ENCODE measurements around the gene KCNIP1. TPM values are rescaled to one million over a fixed set of nuclear protein-coding genes. Genes with fewer than 3 reads are reported as not detected.

KCNIP1 gene
- total RNA-seq, 4 donors from 2014 or later = 1.2 to 2.7 TPM; not detected in 2

- intact Hi-C loops (cut with DNase I; ENCODE audit: low total_unique reads) (no loop called here), in situ Hi-C loops (cut with MboI; ENCODE audit: low pct_ligation_motif_present in 1 of 4, low pct_unique_long_range_greater_than_20kb in 1 of 4, low sequenced_read_pairs in 3 of 4) (loop anchor here in 3 of 4 donors (25.0 kb wide), 1 partner anchor 600 kb away; no protein-coding TSS in a partner anchor)
- no peaks in the 10 kb centered on the region for H3K9me3 ChIP-seq
- DNase-seq = no peak
- H3K27me3 ChIP-seq = no peaks in the 10 kb centered on the region
- no peak overlapping the region for H3K4me3 ChIP-seq
- no peaks in the 10 kb centered on the region for H3K36me3 ChIP-seq
- TF ChIP-seq POLR2AphosphoS5 (IDR thresholded peaks at IDR 0.05) = no peak
- TF ChIP-seq POLR2A (IDR thresholded peaks at IDR 0.05) = no peak
- no peak for TF ChIP-seq CTCF (IDR thresholded peaks at IDR 0.05)
- no peak for TF ChIP-seq EP300 (IDR thresholded peaks at IDR 0.05; ENCODE audit: low read depth)
- WGBS, 2 donors (ENCODE audit: low coverage in 1 of 2) = 65 to 73% methylated on average over 2 to 3 of the region's 3 CpGs
- no peak overlapping the region for H3K27ac ChIP-seq
- H3K4me1 ChIP-seq = no peaks in the 10 kb centered on the region
Observed at GRCh38 chr5:170736966-170737365, 233.1 kb downstream of the KCNIP1 start.

GRCh38 chr5:170737591-170737990 lies 233.8 kb downstream of the KCNIP1 start:
- H3K36me3 ChIP-seq = no peaks in the 10 kb centered on the region
- intact Hi-C loops (cut with DNase I; ENCODE audit: low total_unique reads) (no loop called here), in situ Hi-C loops (cut with MboI; ENCODE audit: low pct_ligation_motif_present in 1 of 4, low pct_unique_long_range_greater_than_20kb in 1 of 4, low sequenced_read_pairs in 3 of 4) (loop anchor here in 3 of 4 donors (25.0 kb wide), 1 partner anchor 600 kb away; no protein-coding TSS in a partner anchor)
- 78 to 92% methylated on average over 1 of the region's 1 CpG for WGBS, 2 donors (ENCODE audit: low coverage in 1 of 2)
- no peak overlapping the region for H3K27ac ChIP-seq
- no peak for TF ChIP-seq EP300 (IDR thresholded peaks at IDR 0.05; ENCODE audit: low read depth)
- TF ChIP-seq POLR2A (IDR thresholded peaks at IDR 0.05) = no peak
- no peak for TF ChIP-seq POLR2AphosphoS5 (IDR thresholded peaks at IDR 0.05)
- no peak for TF ChIP-seq CTCF (IDR thresholded peaks at IDR 0.05)
- no peaks in the 10 kb centered on the region for H3K4me1 ChIP-seq
- no peak overlapping the region for H3K4me3 ChIP-seq
- H3K9me3 ChIP-seq = no peaks in the 10 kb centered on the region
- no peak for DNase-seq
- no peaks in the 10 kb centered on the region for H3K27me3 ChIP-seq

GRCh38 chr5:170738840-170739239 lies 235.0 kb downstream of the KCNIP1 start:
- no peak overlapping the region for H3K27ac ChIP-seq
- TF ChIP-seq EP300 (IDR thresholded peaks at IDR 0.05; ENCODE audit: low read depth) (no peak), POLR2A (IDR thresholded peaks at IDR 0.05) (no peak), CTCF (IDR thresholded peaks at IDR 0.05) (no peak), POLR2AphosphoS5 (IDR thresholded peaks at IDR 0.05) (no peak)
- no peaks in the 10 kb centered on the region for H3K9me3 ChIP-seq
- no peak for DNase-seq
- peaks cover 2% of the 10 kb centered on the region for H3K27me3 ChIP-seq
- WGBS, 2 donors (ENCODE audit: low coverage in 1 of 2) = 50 to 69% methylated on average over 2 to 3 of the region's 3 CpGs
- in situ Hi-C loops (cut with MboI; ENCODE audit: low pct_ligation_motif_present in 1 of 4, low pct_unique_long_range_greater_than_20kb in 1 of 4, low sequenced_read_pairs in 3 of 4) (loop anchor here in 3 of 4 donors (25.0 kb wide), 1 partner anchor 598 kb away; no protein-coding TSS in a partner anchor), intact Hi-C loops (cut with DNase I; ENCODE audit: low total_unique reads) (no loop called here)
- no peaks in the 10 kb centered on the region for H3K4me1 ChIP-seq
- no peaks in the 10 kb centered on the region for H3K36me3 ChIP-seq
- no peak overlapping the region for H3K4me3 ChIP-seq

GRCh38 chr5:170739446-170739845 lies 235.6 kb downstream of the KCNIP1 start:
- peaks cover 8% of the 10 kb centered on the region for H3K27me3 ChIP-seq
- H3K36me3 ChIP-seq = no peaks in the 10 kb centered on the region
- intact Hi-C loops (cut with DNase I; ENCODE audit: low total_unique reads) = no loop called here
- H3K4me3 ChIP-seq = no peak overlapping the region
- in situ Hi-C loops (cut with MboI; ENCODE audit: low pct_ligation_motif_present in 1 of 4, low pct_unique_long_range_greater_than_20kb in 1 of 4, low sequenced_read_pairs in 3 of 4) = loop anchor here in 3 of 4 donors (25.0 kb wide), 1 partner anchor 598 kb away; no protein-coding TSS in a partner anchor
- WGBS, 2 donors (ENCODE audit: low coverage in 1 of 2) = 80 to 87% methylated on average over 1 to 4 of the region's 4 CpGs
- peaks cover 4 to 5% (median 4%) of the 10 kb centered on the region in 4 donors for H3K4me1 ChIP-seq
- H3K27ac ChIP-seq = no peak overlapping the region
- DNase-seq = no peak
- H3K9me3 ChIP-seq = no peaks in the 10 kb centered on the region
- TF ChIP-seq POLR2A (IDR thresholded peaks at IDR 0.05) = no peak
- TF ChIP-seq CTCF (IDR thresholded peaks at IDR 0.05) = no peak
- no peak for TF ChIP-seq EP300 (IDR thresholded peaks at IDR 0.05; ENCODE audit: low read depth)
- TF ChIP-seq POLR2AphosphoS5 (IDR thresholded peaks at IDR 0.05) = no peak

All from transverse colon (tissue), 4 donors.